Spleen (tissue), 13 donors: Measurements from ENCODE around the gene PCDHGB7. TPM values are rescaled to one million over a fixed set of nuclear protein-coding genes. Genes with fewer than 3 reads are reported as not detected.
A peak's percentile ranks its signal among the peaks of the same experiment; 100 is the strongest.
"Not testable (repeated sequence)": the region's sequence is repeated elsewhere in the genome, so short reads cannot be mapped to it uniquely, and the experiment has no call there.

Source experiments
- DNase-seq: peaks from one replicate; pipeline ENCODE4 v3.0.0-alpha.2; 2020
- H3K27ac ChIP-seq, 8 donors: fragments of 200-600 bp; sonication (generic) in 7 of 8; 1 replicate in 4 of 8; 2 replicates in 4 of 8; pipeline versions ENCODE4 v1.5.0 to v1.8.0; 2016 to 2021; ENCODE audit warnings: inconsistent platforms in 4 of 8, mild to moderate bottlenecking in 4 of 8, moderate library complexity in 1 of 8
- H3K27me3 ChIP-seq, 7 donors: fragments of 200-600 bp; sonication (generic) in 6 of 7; replicated peaks in 1 of 7; 1 replicate in 4 of 7; 2 replicates in 3 of 7; pipeline versions ENCODE4 v1.5.0 to v1.8.0; 2016 to 2021; ENCODE audit warnings: inconsistent platforms in 3 of 7, mild to moderate bottlenecking in 1 of 7
- H3K36me3 ChIP-seq, 6 donors: fragments of 200-600 bp; sonication (generic) in 5 of 6; 1 replicate in 4 of 6; 2 replicates in 2 of 6; pipeline versions ENCODE4 v1.5.0 to v1.8.0; 2016 to 2021; ENCODE audit warnings: inconsistent platforms in 2 of 6
- H3K4me1 ChIP-seq, 6 donors: fragments of 200-600 bp; sonication (generic) in 5 of 6; 1 replicate in 3 of 6; 2 replicates in 3 of 6; pipeline versions ENCODE4 v1.5.0 to v1.8.0; 2016 to 2021; ENCODE audit warnings: inconsistent platforms in 3 of 6
- H3K4me3 ChIP-seq, 8 donors: fragments of 200-600 bp; sonication (generic) in 7 of 8; 1 replicate in 4 of 8; 2 replicates in 4 of 8; pipeline versions ENCODE4 v1.5.0 to v1.8.0; 2016 to 2021; ENCODE audit warnings: inconsistent platforms in 4 of 8, mild to moderate bottlenecking in 4 of 8, moderate library complexity in 2 of 8
- H3K9me3 ChIP-seq, 8 donors: fragments of 200-600 bp; sonication (generic) in 7 of 8; 1 replicate in 4 of 8; 2 replicates in 4 of 8; pipeline versions ENCODE4 v1.5.0 to v1.8.0; 2016 to 2021; ENCODE audit warnings: inconsistent platforms in 4 of 8
- POLR2A ChIP-seq, 3 donors: fragments of 450-650 bp; IDR thresholded peaks; one replicate each; pipeline ENCODE4 v1.5.1; 2017; ENCODE audit warnings: antibody characterized with exemption in 3 of 3, mild to moderate bottlenecking in 1 of 3
- POLR2AphosphoS5 ChIP-seq, 3 donors: sonication (generic); formaldehyde crosslinking; IDR thresholded peaks; one replicate each; pipeline ENCODE4 v1.5.1; 2017; ENCODE audit warnings: antibody characterized with exemption in 3 of 3
- WGBS, 5 donors: extraction: QIAGEN DNeasy Blood & Tissue Kit in 3 of 5; methylation state at CpG; one replicate each; pipeline versions ENCODE4 v1.1.5 to v1.1.7; 2013 to 2018; 5-methylcytosine and 5-hydroxymethylcytosine counted together
- intact Hi-C: fragments of 100-400 bp; cut with DNase I; formaldehyde crosslinking; loops from one replicate; pipeline ENCODE4 v1.15.0; 2023; ENCODE audit warnings: low total_unique reads
- long read RNA-seq, 2 donors: transcript quantifications; one replicate each; lab custom pipeline, GENCODE V29; 2026
- polyA plus RNA-seq, 3 donors: library from polyadenylated mRNA; stranded (reverse); fragments of 200-250 nt; gene quantifications; one replicate each; pipeline ENCODE4 v1.2.1, GENCODE V29; 2013
- total RNA-seq, 7 donors: library from RNA; depleted of rRNA in 3 of 7; stranded (reverse); fragments of >200 nt in 3 of 7; fragmentation: NEBNext Ultra II Directional in 4 of 7; extraction: Animal tissue kit (Norgen Biotek cat#: 25700) in 4 of 7; gene quantifications; one replicate each; pipeline versions ENCODE4 v1.1.0 to v1.2.1, GENCODE V29; 2016 to 2021
- TF ChIP-seq, protein P1 (sequence below), 11 experiments: fragments of 200-600 bp in 7 of 11; fragments of 450-650 bp in 4 of 11; sonication (generic) in 4 of 11; IDR thresholded peaks in 8 of 11; conservative IDR thresholded peaks in 3 of 11; 1 replicate in 7 of 11; 2 replicates in 4 of 11; pipeline versions ENCODE4 v1.4.0 to v1.8.0; 2016 to 2021; ENCODE audit warnings: antibody characterized with exemption in 11 of 11, inconsistent platforms in 4 of 11, mild to moderate bottlenecking in 1 of 11
- donor health status: healthy with polysubstance abuse.
- donor health status: DM: no; HTN: no; CAD: no; lungs with moderate emphysema.
- donor health status: DM: no; HTN: no; CAD: no.
- donor health status: Bipolar disorder and iron deficiency.
- donor health status: healthy.
- donor health status: DM: no; HTN: no; CAD: no.
- donor health status: DM: yes; HTN: yes; CAD: no.

The PCDHGB7 gene
- 10 to 100 TPM in 2 of 7 donors, 1 to 10 TPM in 5; 5.7 to 11.9 (median 8.1) TPM for total RNA-seq
- polyA plus RNA-seq = under 1 TPM; 0.14 to 0.42 (median 0.15) TPM
- long read RNA-seq, donor 1, full-length matches to known transcripts = 8 of 8 reads
- long read RNA-seq, donor 1, partial matches to known transcripts = 0 of 8 reads
- long read RNA-seq, donor 1, other reads (novel, unspliced or antisense) = 0 of 8 reads
- long read RNA-seq, donor 2, transcript PCDHGB7-202 (1 exons, 2,785 nt) = major isoform, 5 of 5 reads
- long read RNA-seq, donor 2, partial matches to known transcripts = 0 of 5 reads
- long read RNA-seq, donor 2, other reads (novel, unspliced or antisense) = 0 of 5 reads

DNA sequence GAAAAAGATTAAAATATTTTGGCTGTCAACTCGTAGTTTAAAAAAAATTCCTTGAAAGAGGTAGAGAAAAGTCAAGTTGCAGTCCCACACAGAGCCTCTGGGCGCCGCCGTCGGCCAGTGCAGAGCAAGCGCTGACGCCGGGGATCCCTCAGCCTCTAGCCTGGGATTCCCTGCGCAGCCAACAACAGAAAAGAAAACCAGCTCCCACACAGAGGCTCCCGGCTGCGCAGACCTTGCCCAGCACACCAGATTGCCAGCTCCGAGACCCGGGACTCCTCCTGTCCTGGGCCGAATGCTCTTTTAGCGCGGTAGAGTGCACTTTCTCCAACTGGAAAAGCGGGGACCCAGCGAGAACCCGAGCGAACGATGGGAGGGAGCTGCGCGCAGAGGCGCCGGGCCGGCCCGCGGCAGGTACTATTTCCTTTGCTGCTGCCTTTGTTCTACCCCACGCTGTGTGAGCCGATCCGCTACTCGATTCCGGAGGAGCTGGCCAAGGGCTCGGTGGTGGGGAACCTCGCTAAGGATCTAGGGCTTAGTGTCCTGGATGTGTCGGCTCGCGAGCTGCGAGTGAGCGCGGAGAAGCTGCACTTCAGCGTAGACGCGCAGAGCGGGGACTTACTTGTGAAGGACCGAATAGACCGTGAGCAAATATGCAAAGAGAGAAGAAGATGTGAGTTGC lies at the start of gene PCDHGB7:
Gene PCDHGB7 (plus strand): TSS at position 184 of the 679 bp plus-strand sequence. CDS start 183 bp downstream, at position 367.
- intact Hi-C loops = loop anchor here (5.0 kb wide), 1 partner anchor 145 kb away; no protein-coding TSS in a partner anchor
- H3K9me3 ChIP-seq = peaks cover 2 to 99% (median 94%) of the 10 kb centered on the region in 8 donors
- H3K27me3 ChIP-seq = peaks cover 0 to 100% (median 42%) of the 10 kb centered on the region in 7 donors
- peak; percentile 87 for DNase-seq
- H3K4me3 ChIP-seq = peak within 1 kb of the TSS in 7 of 8 donors; percentile 16 to 66 (median 31)
- 6 to 14% (median 7%) methylated on average over 33 to 47 of the region's 47 CpGs for WGBS, 5 donors
- H3K27ac ChIP-seq = peak within 1 kb of the TSS in 3 of 8 donors; percentile 11 to 38 (median 15)
- not testable (repeated sequence) for H3K36me3 ChIP-seq
- TF ChIP-seq POLR2AphosphoS5 (IDR thresholded peaks at IDR 0.05) = peak in 2 of 3 donors; percentile 16 to 31
- TF ChIP-seq, protein P1, sequence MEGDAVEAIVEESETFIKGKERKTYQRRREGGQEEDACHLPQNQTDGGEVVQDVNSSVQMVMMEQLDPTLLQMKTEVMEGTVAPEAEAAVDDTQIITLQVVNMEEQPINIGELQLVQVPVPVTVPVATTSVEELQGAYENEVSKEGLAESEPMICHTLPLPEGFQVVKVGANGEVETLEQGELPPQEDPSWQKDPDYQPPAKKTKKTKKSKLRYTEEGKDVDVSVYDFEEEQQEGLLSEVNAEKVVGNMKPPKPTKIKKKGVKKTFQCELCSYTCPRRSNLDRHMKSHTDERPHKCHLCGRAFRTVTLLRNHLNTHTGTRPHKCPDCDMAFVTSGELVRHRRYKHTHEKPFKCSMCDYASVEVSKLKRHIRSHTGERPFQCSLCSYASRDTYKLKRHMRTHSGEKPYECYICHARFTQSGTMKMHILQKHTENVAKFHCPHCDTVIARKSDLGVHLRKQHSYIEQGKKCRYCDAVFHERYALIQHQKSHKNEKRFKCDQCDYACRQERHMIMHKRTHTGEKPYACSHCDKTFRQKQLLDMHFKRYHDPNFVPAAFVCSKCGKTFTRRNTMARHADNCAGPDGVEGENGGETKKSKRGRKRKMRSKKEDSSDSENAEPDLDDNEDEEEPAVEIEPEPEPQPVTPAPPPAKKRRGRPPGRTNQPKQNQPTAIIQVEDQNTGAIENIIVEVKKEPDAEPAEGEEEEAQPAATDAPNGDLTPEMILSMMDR (IDR thresholded peaks at IDR 0.05 in 8 of 11, conservative IDR thresholded peaks at IDR 0.05 in 3 of 11) = peak in 10 of 11 experiments; percentile 24 to 65 (median 58)
- H3K4me1 ChIP-seq = peaks cover 0 to 30% (median 5%) of the 10 kb centered on the region in 6 donors

DNA sequence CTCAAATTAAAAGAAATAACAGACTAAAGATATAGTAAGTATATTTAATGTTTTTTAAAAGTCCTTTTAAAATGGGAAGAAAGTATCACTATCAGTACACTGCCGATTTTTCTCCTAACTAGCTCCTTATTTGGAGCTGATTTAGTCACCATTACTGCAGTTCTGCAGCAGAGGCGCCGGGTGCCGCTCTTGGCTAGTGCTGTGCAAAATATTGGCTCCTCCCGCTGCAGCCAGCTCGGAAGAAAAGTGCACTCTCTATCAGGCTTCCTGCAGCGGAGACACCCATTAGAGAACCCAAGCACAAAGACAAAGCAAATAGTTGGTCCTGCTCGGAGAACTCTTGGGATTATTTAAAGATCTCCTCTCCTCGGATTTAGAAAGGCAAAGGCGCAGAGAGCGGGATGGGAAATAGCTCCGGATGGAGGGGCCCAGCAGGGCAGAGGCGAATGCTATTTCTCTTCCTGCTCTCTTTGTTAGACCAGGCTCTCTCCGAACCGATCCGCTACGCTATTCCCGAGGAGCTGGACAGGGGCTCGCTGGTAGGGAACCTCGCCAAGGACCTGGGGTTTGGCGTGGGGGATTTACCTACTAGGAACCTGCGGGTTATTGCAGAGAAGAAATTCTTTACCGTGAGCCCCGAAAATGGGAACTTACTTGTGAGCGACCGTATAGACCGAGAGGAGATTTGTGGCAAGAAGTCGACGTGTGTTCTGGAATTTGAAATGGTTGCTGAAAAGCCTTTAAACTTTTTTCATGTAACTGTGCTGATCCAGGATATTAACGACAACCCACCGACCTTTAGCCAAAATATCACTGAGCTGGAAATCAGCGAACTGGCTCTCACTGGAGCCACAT lies 47.3 kb upstream of the PCDHGB7 start, which contains the start of gene PCDHGB3:
Gene PCDHGB3 (plus strand): TSS at position 249 of the 855 bp plus-strand sequence. CDS start 153 bp downstream, at position 402.
- H3K9me3 ChIP-seq = peaks cover 0 to 100% (median 97%) of the 10 kb centered on the region in 8 donors
- DNase-seq = no peak
- 12 to 23% (median 17%) methylated on average over 32 of the region's 32 CpGs for WGBS, 5 donors

DNA sequence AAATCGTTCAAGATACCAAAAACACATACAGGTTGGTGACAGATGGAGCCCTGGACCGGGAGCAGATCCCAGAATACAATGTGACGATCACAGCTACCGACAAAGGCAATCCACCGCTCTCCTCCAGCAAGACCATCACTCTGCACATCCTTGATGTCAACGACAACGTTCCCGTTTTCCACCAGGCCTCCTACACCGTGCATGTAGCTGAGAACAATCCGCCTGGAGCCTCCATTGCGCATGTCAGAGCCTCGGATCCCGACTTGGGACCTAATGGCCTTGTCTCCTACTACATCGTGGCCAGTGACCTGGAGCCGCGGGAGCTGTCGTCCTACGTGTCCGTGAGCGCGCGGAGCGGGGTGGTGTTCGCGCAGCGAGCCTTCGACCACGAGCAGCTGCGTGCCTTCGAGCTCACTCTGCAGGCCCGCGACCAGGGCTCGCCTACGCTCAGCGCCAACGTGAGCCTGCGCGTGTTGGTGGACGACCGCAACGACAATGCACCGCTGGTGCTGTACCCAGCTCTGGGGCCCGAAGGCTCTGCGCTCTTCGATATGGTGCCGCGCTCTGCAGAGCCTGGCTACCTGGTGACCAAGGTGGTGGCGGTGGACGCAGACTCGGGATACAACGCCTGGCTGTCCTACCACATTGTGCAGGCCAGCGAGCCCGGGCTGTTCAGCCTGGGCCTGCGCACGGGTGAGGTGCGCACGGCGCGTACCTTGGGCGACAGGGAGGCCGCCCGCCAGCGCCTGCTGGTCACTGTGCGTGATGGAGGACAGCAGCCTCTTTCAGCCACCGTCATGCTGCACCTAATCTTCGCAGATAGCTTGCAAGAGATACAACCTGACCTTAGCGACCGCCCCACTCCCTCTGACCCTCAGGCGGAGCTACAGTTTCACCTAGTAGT lies 45.7 kb upstream of the PCDHGB7 start:
- Histone ChIP-seq H3K36me3 (no peaks in the 10 kb centered on the region), H3K4me1 (no peaks in the 10 kb centered on the region), H3K27me3 (peaks cover 0 to 92% (median 14%) of the 10 kb centered on the region in 7 donors), H3K4me3 (peak overlapping the region in 1 of 8 donors; percentile 17), H3K9me3 (peaks cover 0 to 100% (median 96%) of the 10 kb centered on the region in 8 donors), H3K27ac (no peak overlapping the region)
- WGBS, 5 donors = 28 to 44% (median 37%) methylated on average over 23 to 69 of the region's 69 CpGs
- DNase-seq = no peak
- TF ChIP-seq POLR2AphosphoS5 (IDR thresholded peaks at IDR 0.05) (no peak), POLR2A (IDR thresholded peaks at IDR 0.05) (no peak)
- TF ChIP-seq, protein P1 (IDR thresholded peaks at IDR 0.05 in 8 of 11, conservative IDR thresholded peaks at IDR 0.05 in 3 of 11) = no peak
- intact Hi-C loops = no loop called here

More for the DNA sequence above, 47.3 kb upstream of the PCDHGB7 start, which contains the start of gene PCDHGB3:
- no peaks in the 10 kb centered on the region for H3K4me1 ChIP-seq
- no peak within 1 kb of the TSS for H3K27ac ChIP-seq
- H3K27me3 ChIP-seq = peaks cover 0 to 97% (median 21%) of the 10 kb centered on the region in 7 donors
- peak within 1 kb of the TSS in 5 of 8 donors; percentile 15 to 61 (median 23) for H3K4me3 ChIP-seq
- intact Hi-C loops = no loop called here
- TF ChIP-seq, protein P1 (IDR thresholded peaks at IDR 0.05 in 8 of 11, conservative IDR thresholded peaks at IDR 0.05 in 3 of 11) = peak in 3 of 11 experiments; percentile 10 to 30 (median 21)
- no peak for TF ChIP-seq POLR2A (IDR thresholded peaks at IDR 0.05)
- no peaks in the 10 kb centered on the region for H3K36me3 ChIP-seq
